GM18858 (cell line): ENCODE results near the gene PARD3.

Source experiments
- ATAC-seq: cut with Tn5 transposase; IDR thresholded peaks from one replicate; pipeline ENCODE4 v1.9.1; 2021; ENCODE audit not compliant: unreplicated experiment

PARD3 gene

GRCh38 chr10:34513636-34514035 lies 301.5 kb downstream of the PARD3 start:
- ATAC-seq: no peak

- no peak for ATAC-seq
Measured at GRCh38 chr10:34507217-34507616, 307.9 kb downstream of the PARD3 start.

GRCh38 chr10:34506786-34507185 lies 308.3 kb downstream of the PARD3 start:
- no peak for ATAC-seq

- ATAC-seq: no peak
Measured at GRCh38 chr10:34505338-34505737, 309.8 kb downstream of the PARD3 start.

- ATAC-seq: no peak
Measured at GRCh38 chr10:34504534-34504933, 310.6 kb downstream of the PARD3 start.

- ATAC-seq: no peak
Measured at GRCh38 chr10:34503704-34504103, 311.4 kb downstream of the PARD3 start.

GRCh38 chr10:34499612-34500279 lies 315.4 kb downstream of the PARD3 start:
- no peak for ATAC-seq

- no peak for ATAC-seq
Measured at GRCh38 chr10:34498821-34499220, 316.3 kb downstream of the PARD3 start.

- ATAC-seq: no peak
Measured at GRCh38 chr10:34495938-34496337, 319.2 kb downstream of the PARD3 start.

GRCh38 chr10:34494012-34494411 lies 321.1 kb downstream of the PARD3 start:
- ATAC-seq: no peak

- no peak for ATAC-seq
Measured at GRCh38 chr10:34492081-34492480, 323.0 kb downstream of the PARD3 start.

- ATAC-seq: no peak
Measured at GRCh38 chr10:34491678-34492077, 323.4 kb downstream of the PARD3 start.

- no peak for ATAC-seq
Measured at GRCh38 chr10:34489973-34490745, 324.9 kb downstream of the PARD3 start.

GRCh38 chr10:34489411-34489810 lies 325.7 kb downstream of the PARD3 start:
- ATAC-seq: no peak

GRCh38 chr10:34488476-34489130 lies 326.5 kb downstream of the PARD3 start:
- no peak for ATAC-seq

GRCh38 chr10:34486008-34486407 lies 329.1 kb downstream of the PARD3 start:
- no peak for ATAC-seq

- ATAC-seq: no peak
Measured at GRCh38 chr10:34484164-34484563, 330.9 kb downstream of the PARD3 start.

GRCh38 chr10:34480345-34480744 lies 334.8 kb downstream of the PARD3 start:
- ATAC-seq: no peak

GRCh38 chr10:34479520-34480179 lies 335.4 kb downstream of the PARD3 start:
- ATAC-seq: no peak

GRCh38 chr10:34477249-34477648 lies 337.8 kb downstream of the PARD3 start:
- ATAC-seq: no peak

- ATAC-seq: no peak
Measured at GRCh38 chr10:34476608-34477007, 338.5 kb downstream of the PARD3 start.

GRCh38 chr10:34475786-34476185 lies 339.3 kb downstream of the PARD3 start:
- ATAC-seq: no peak
